ENCODE data around the gene AHCYL2. TPM values are rescaled to one million over a fixed set of nuclear protein-coding genes. Genes with fewer than 3 reads are reported as not detected.

AHCYL2 gene
- total RNA-seq, 4 donors from 2014 or later: 83.2 to 149 (median 101) TPM

DNA sequence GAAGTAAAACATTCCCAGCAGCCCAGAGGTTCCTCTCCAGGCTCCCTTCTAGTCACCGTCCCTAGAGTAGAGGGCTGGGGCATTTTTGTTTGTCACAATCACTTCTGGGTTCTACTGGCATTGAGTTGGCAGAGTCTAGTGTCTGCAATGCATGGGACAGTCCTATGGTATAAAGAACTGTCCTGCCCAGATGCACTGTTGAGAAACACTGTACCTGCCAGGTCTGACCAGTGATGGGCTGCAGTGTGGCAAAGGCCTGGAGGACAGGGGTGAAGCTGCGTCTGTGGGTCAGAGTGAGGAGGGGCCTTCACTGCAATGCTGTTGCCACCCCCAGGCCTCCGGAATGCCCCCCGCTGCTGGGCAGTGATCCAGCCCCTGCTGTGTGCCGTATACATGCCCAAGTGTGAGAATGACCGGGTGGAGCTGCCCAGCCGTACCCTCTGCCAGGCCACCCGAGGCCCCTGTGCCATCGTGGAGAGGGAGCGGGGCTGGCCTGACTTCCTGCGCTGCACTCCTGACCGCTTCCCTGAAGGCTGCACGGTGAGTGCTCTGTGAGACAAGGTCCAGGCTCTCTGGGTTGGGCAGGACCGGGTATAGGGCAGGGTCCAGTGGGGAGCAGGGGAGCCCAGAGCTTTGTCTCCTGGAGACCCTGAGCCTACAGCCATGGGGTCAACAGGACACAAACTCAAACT lies 21.6 kb upstream of the AHCYL2 start:
- no peak for TF ChIP-seq POLR2A (IDR thresholded peaks at IDR 0.05)
- TF ChIP-seq, protein P1, sequence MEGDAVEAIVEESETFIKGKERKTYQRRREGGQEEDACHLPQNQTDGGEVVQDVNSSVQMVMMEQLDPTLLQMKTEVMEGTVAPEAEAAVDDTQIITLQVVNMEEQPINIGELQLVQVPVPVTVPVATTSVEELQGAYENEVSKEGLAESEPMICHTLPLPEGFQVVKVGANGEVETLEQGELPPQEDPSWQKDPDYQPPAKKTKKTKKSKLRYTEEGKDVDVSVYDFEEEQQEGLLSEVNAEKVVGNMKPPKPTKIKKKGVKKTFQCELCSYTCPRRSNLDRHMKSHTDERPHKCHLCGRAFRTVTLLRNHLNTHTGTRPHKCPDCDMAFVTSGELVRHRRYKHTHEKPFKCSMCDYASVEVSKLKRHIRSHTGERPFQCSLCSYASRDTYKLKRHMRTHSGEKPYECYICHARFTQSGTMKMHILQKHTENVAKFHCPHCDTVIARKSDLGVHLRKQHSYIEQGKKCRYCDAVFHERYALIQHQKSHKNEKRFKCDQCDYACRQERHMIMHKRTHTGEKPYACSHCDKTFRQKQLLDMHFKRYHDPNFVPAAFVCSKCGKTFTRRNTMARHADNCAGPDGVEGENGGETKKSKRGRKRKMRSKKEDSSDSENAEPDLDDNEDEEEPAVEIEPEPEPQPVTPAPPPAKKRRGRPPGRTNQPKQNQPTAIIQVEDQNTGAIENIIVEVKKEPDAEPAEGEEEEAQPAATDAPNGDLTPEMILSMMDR (IDR thresholded peaks at IDR 0.05): no peak
- WGBS, 2 donors: 84 to 88% methylated on average over 1 to 8 of the region's 14 CpGs
- no peaks in the 10 kb centered on the region for H3K4me1 ChIP-seq
- DNase-seq: no peak
- no peaks in the 10 kb centered on the region for H3K36me3 ChIP-seq
- no peaks in the 10 kb centered on the region for H3K9me3 ChIP-seq
- H3K27ac ChIP-seq: no peak overlapping the region
- intact Hi-C loops (cut with DNase I): no loop called here
- H3K27me3 ChIP-seq: no peaks in the 10 kb centered on the region
- H3K4me3 ChIP-seq (replicated peaks in 1 of 3): no peak overlapping the region

DNA sequence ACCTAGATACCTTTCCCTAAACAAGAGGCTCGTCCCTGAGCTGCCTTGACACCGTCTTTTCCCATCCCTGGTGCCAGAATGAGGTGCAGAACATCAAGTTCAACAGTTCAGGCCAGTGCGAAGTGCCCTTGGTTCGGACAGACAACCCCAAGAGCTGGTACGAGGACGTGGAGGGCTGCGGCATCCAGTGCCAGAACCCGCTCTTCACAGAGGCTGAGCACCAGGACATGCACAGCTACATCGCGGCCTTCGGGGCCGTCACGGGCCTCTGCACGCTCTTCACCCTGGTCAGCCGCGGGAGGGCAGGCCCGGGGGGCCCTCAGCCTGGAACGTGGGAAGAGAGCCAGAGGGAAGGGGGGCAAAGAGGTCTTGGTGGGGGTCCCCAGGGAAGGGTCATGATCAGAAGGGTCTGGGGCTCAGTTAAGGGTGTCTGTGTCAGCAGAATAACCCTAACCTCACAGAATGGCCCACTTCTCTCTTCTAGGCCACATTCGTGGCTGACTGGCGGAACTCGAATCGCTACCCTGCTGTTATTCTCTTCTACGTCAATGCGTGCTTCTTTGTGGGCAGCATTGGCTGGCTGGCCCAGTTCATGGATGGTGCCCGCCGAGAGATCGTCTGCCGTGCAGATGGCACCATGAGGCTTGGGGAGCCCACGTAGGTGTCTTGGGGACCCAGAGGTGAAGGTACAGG lies 19.6 kb upstream of the AHCYL2 start:
- TF ChIP-seq POLR2A (IDR thresholded peaks at IDR 0.05): no peak
- TF ChIP-seq, protein P1 (IDR thresholded peaks at IDR 0.05): no peak
- H3K9me3 ChIP-seq: no peaks in the 10 kb centered on the region
- no peak overlapping the region for H3K4me3 ChIP-seq (replicated peaks in 1 of 3)
- no peak overlapping the region for H3K27ac ChIP-seq
- no peaks in the 10 kb centered on the region for H3K27me3 ChIP-seq
- WGBS, 2 donors: 69 to 89% methylated on average over 16 to 22 of the region's 29 CpGs
- no peak for DNase-seq
- no peaks in the 10 kb centered on the region for H3K36me3 ChIP-seq
- intact Hi-C loops (cut with DNase I): no loop called here
- H3K4me1 ChIP-seq: no peaks in the 10 kb centered on the region

DNA sequence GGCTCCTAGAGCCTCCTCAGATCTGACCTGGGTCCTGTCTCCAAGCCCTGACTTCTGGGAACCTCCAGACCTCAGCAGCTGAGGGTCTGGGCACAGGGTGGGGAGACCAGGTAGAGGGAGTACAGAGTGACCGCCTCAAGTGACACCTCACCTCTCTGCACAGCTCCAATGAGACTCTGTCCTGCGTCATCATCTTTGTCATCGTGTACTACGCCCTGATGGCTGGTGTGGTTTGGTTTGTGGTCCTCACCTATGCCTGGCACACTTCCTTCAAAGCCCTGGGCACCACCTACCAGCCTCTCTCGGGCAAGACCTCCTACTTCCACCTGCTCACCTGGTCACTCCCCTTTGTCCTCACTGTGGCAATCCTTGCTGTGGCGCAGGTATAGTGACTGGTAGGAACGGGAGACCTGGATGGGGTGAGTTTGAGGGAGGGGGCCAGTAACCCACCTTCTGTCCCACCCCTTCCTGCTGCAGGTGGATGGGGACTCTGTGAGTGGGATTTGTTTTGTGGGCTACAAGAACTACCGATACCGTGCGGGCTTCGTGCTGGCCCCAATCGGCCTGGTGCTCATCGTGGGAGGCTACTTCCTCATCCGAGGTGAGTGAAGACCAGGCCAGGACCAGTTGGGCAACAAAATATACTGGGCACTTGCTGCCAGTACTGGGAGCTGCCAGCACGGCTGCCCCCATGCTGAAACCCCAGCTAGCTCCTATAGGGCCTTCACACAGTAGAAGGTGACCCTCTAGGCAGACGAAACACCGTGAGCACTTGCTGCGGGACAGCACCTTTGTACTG lies 18.6 kb upstream of the AHCYL2 start:
- no peaks in the 10 kb centered on the region for H3K27me3 ChIP-seq
- no peaks in the 10 kb centered on the region for H3K36me3 ChIP-seq
- intact Hi-C loops (cut with DNase I): no loop called here
- H3K4me3 ChIP-seq (replicated peaks in 1 of 3): no peak overlapping the region
- no peak overlapping the region for H3K27ac ChIP-seq
- DNase-seq: no peak
- no peaks in the 10 kb centered on the region for H3K4me1 ChIP-seq
- 94 to 95% methylated on average over 15 to 18 of the region's 18 CpGs for WGBS, 2 donors
- TF ChIP-seq POLR2A (IDR thresholded peaks at IDR 0.05): no peak
- TF ChIP-seq, protein P1 (IDR thresholded peaks at IDR 0.05): no peak
- H3K9me3 ChIP-seq: no peaks in the 10 kb centered on the region

DNA sequence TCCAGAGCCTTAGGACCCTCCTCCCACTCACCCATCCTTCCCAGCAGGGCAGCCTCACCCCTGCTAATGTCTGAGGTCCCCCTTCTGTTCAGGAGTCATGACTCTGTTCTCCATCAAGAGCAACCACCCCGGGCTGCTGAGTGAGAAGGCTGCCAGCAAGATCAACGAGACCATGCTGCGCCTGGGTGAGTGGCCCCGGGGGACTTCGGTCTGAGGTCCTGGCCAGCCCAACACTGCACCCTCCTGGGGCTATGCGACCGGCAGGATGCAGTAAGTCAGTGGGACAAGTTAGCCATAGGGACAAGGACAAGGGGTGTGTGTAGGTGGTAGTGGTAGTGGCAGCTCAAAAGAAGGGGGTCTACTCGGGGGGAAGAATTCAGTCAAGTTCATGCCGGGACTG lies 16.2 kb upstream of the AHCYL2 start:
- peak in 1 of 2 donors; percentile 30 for DNase-seq
- H3K27ac ChIP-seq: no peak overlapping the region
- no peak for TF ChIP-seq POLR2A (IDR thresholded peaks at IDR 0.05)
- TF ChIP-seq, protein P1 (IDR thresholded peaks at IDR 0.05): no peak
- no peaks in the 10 kb centered on the region for H3K27me3 ChIP-seq
- H3K4me1 ChIP-seq: no peaks in the 10 kb centered on the region
- H3K4me3 ChIP-seq (replicated peaks in 1 of 3): no peak overlapping the region
- peaks cover 0 to 2% of the 10 kb centered on the region in 2 donors for H3K36me3 ChIP-seq
- intact Hi-C loops (cut with DNase I): no loop called here
- 45 to 70% methylated on average over 9 of the region's 9 CpGs for WGBS, 2 donors
- H3K9me3 ChIP-seq: no peaks in the 10 kb centered on the region
